AG04449 (cell line): Measurements from ENCODE around the gene LIMS2.

Source experiments
- CTCF ChIA-PET: fragments of 350-600 bp; formaldehyde crosslinking; extraction: SDS; loops from one replicate; lab custom pipeline; 2021; ENCODE audit warnings: antibody characterized with exemption; lab: Yijun Ruan, JAX
- POLR2A ChIA-PET: fragments of 400-600, 350-600 bp; formaldehyde crosslinking; extraction: SDS; loops from one replicate; lab custom pipeline; 2020; ENCODE audit warnings: antibody characterized with exemption, inconsistent platforms; lab: Yijun Ruan, JAX
- DNase-seq: peaks from one replicate; pipeline ENCODE4 v3.0.0-alpha.2; 2010; ENCODE audit warnings: low read depth, low spot score
- H3K4me3 ChIP-seq: 2 replicates; pipeline ENCODE4 v1.5.1; 2011; ENCODE audit warnings: low read depth, mild to moderate bottlenecking, control low read depth, low read length
- TF ChIP-seq, protein P1 (sequence below): IDR thresholded peaks from one replicate; pipeline ENCODE4 v1.5.1; 2011; ENCODE audit warnings: mild to moderate bottlenecking, moderate library complexity, low read length, control low read depth, inconsistent platforms; ENCODE audit not compliant: insufficient read depth; ENCODE audit errors: missing control alignments

Gene LIMS2

DNA sequence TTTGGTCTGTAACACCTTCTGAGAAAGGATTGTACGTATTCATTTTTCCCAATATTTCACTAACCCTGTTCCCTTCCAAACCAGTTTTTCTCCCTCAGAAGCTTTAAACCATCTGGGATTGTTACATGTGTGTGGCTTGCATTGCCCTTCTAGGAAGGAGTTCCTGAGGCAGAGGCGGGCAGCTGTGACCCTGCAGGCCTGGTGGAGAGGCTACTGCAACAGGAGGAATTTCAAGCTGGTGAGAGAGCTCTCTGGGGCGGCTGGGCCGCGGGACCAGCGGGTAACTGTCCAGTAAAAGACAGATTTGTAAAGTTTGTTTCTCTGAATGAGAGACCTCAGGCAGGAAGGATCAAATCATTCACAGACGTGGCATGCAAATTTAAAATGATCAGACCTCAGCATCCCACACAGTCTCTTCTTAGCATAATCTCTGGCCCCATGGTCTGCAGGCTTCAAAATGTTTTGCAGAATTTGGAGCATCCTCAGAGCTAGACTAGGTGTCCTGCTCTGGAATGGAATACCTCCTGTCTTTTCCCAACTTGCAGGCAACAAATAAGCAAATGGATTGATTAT, 69.6 kb downstream of the LIMS2 start:
- ChIA-PET POLR2A (no interaction called here), CTCF (interaction anchor here (1.2 to 8.0 kb wide), 2 partner anchors 15 to 22 kb away, joined by 3 to 52 read pairs; no protein-coding TSS in a partner anchor)
- no peak for DNase-seq
- H3K4me3 ChIP-seq = no peak overlapping the region
- TF ChIP-seq, protein P1, sequence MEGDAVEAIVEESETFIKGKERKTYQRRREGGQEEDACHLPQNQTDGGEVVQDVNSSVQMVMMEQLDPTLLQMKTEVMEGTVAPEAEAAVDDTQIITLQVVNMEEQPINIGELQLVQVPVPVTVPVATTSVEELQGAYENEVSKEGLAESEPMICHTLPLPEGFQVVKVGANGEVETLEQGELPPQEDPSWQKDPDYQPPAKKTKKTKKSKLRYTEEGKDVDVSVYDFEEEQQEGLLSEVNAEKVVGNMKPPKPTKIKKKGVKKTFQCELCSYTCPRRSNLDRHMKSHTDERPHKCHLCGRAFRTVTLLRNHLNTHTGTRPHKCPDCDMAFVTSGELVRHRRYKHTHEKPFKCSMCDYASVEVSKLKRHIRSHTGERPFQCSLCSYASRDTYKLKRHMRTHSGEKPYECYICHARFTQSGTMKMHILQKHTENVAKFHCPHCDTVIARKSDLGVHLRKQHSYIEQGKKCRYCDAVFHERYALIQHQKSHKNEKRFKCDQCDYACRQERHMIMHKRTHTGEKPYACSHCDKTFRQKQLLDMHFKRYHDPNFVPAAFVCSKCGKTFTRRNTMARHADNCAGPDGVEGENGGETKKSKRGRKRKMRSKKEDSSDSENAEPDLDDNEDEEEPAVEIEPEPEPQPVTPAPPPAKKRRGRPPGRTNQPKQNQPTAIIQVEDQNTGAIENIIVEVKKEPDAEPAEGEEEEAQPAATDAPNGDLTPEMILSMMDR = no peak

DNA sequence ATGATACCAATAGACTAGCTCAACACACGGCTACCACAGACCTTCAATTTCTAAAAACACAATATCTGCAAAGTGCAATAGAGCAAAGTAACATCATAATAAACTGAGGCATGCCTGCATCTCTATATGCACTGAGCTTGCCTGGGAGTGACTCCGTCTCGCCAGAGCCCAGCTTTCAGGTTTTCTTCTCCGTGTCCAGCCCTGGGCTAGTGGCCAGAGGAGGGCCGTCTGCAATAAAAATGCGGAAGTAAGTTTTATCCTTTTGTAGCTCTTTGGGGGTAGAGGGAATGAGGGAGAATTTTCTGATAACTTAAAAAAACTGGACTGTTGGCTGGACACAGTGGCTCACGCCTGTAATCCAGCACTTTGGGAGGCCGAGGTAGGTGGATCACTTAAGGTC, 70.3 kb downstream of the LIMS2 start:
- ChIA-PET POLR2A (no interaction called here), CTCF (interaction anchor here (1.1 to 8.0 kb wide), 3 partner anchors 14 to 84 kb away, joined by 3 to 52 read pairs (median 3); no protein-coding TSS in a partner anchor)
- H3K4me3 ChIP-seq = no peak overlapping the region
- DNase-seq = no peak
- TF ChIP-seq, protein P1 = no peak

DNA sequence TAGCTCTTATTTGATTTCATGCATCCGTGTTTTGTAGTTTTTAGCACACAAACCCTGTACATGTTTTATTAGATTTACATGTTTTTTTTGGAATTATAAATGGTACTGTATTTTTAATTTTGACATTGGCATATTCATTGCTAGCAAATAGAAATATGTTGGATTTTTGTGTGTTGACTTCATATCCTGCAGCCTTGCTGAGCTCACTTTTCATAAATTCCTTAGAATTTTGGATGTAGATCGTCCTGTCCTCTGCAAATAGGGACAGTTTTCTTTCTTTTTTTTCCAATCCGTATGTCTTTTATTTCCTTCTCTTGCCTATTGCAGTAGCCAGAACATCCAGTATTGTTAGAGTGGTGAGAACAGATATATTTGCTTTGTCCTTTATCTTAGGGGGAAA, 76.1 kb downstream of the LIMS2 start:
- ChIA-PET POLR2A (no interaction called here), CTCF (interaction anchor here (1.2 to 8.0 kb wide), 2 partner anchors 9 to 51 kb away, joined by 5 to 52 read pairs; no protein-coding TSS in a partner anchor)
- H3K4me3 ChIP-seq = no peak overlapping the region
- DNase-seq = no peak
- TF ChIP-seq, protein P1 = no peak

DNA sequence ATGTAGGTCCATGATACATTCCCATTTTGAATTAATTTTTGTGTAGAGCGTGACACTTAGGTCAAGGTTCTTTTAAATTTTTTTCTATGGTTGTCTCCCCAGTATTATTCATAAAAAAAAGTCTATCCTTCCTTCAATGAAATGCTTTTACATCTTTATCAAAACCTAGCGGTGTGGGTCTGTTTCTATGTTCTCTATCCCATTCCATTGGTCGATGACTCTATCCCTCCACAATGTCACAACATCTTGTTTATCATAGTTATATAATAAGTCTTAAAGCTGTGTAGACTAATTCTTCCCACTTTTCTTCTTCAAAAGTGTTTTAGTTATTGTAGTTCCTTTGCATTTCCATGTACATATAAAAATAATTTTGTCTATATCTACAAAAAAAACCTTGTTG, 76.6 kb downstream of the LIMS2 start:
- ChIA-PET POLR2A (no interaction called here), CTCF (interaction anchor here (1.2 to 8.0 kb wide), 2 partner anchors 8 to 52 kb away, joined by 5 to 52 read pairs; no protein-coding TSS in a partner anchor)

DNA sequence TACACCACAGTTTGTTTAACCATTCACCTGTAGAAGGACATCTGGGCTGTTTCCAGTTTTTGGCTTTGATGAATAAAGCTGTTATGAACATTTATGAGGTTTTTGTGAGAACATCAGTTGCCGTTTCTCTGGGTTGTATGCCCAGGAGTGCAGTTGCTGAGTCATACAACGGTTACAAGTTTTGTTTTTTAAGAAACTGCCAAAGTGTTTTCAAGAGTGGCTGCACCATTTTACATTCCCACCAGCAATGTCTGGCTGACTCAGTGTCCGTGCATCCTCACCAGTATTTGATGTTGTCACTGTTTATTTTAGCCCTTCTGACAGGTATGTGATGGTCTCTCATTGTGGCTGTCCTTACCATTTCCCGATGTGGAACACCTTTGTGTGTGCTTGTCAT, 77.3 kb downstream of the LIMS2 start:
- ChIA-PET POLR2A (no interaction called here), CTCF (no interaction called here)
- DNase-seq = no peak

More for the DNA sequence above, 76.6 kb downstream of the LIMS2 start:
- no peak for DNase-seq
- TF ChIP-seq, protein P1 = no peak
- H3K4me3 ChIP-seq = no peak overlapping the region

More for the DNA sequence above, 77.3 kb downstream of the LIMS2 start:
- no peak overlapping the region for H3K4me3 ChIP-seq
- TF ChIP-seq, protein P1 = no peak
